A673 (cell line): ENCODE measurements around the gene NUDC. TPM values are rescaled to one million over a fixed set of nuclear protein-coding genes. Genes with fewer than 3 reads are reported as not detected.
A peak's percentile ranks its signal among the peaks of the same experiment; 100 is the strongest.

Experiments
- BruUV-seq: library from RNA; stranded (reverse); fragments of 400-500 nt; replicated peaks from 2 replicates; lab custom pipeline; 2021; lab: Mats Ljungman, UMichigan
- CTCF ChIA-PET: fragments of 300-600 bp; sonication (Branson Sonifier 250); formaldehyde crosslinking; loops from one replicate; lab custom pipeline; 2022; ENCODE audit warnings: antibody characterized with exemption; lab: Charles Lee
- POLR2A ChIA-PET: fragments of 300-600 bp; sonication (Branson Sonifier 250); formaldehyde crosslinking; loops from one replicate; lab custom pipeline; 2022; ENCODE audit warnings: antibody characterized with exemption; ENCODE audit not compliant: low non-redundant PET; lab: Charles Lee
- DNase-seq: peaks from one replicate; pipeline ENCODE4 v3.0.0-alpha.2; 2015; ENCODE audit warnings: low spot score
- H3K27ac ChIP-seq: fragments of 200-600 bp; sonication (generic); 2 replicates; pipeline ENCODE4 v1.5.1; 2016; ENCODE audit warnings: mixed run types, low read depth, mild to moderate bottlenecking, mixed read lengths, antibody characterized with exemption, low read length; ENCODE audit not compliant: poor library complexity, severe bottlenecking
- H3K27me3 ChIP-seq: fragments of 200-600 bp; sonication (generic); replicated peaks from 2 replicates; pipeline ENCODE4 v1.6.1; 2017; ENCODE audit warnings: mixed run types, low read depth, mild to moderate bottlenecking, mixed read lengths, antibody characterized with exemption, low read length; ENCODE audit not compliant: insufficient read depth, poor library complexity
- H3K36me3 ChIP-seq: fragments of 200-600 bp; sonication (generic); 2 replicates; pipeline ENCODE4 v1.6.1; 2016; ENCODE audit warnings: mixed run types, mild to moderate bottlenecking, mixed read lengths, antibody characterized with exemption, low read length; ENCODE audit not compliant: insufficient read depth, poor library complexity, severe bottlenecking
- H3K4me1 ChIP-seq: fragments of 200-600 bp; sonication (generic); 2 replicates; pipeline ENCODE4 v1.6.1; 2017; ENCODE audit warnings: mixed run types, mild to moderate bottlenecking, mixed read lengths, antibody characterized with exemption, low read length; ENCODE audit not compliant: insufficient read depth, poor library complexity, severe bottlenecking
- H3K4me3 ChIP-seq: fragments of 200-600 bp; sonication (generic); 2 replicates; pipeline ENCODE4 v1.5.1; 2016; ENCODE audit warnings: low read depth, mixed run types, mild to moderate bottlenecking, mixed read lengths, low read length; ENCODE audit not compliant: poor library complexity, severe bottlenecking
- H3K9me3 ChIP-seq: fragments of 200-600 bp; sonication (generic); 2 replicates; pipeline ENCODE4 v1.6.1; 2016; ENCODE audit warnings: mixed run types, low read depth, mild to moderate bottlenecking, mixed read lengths, antibody characterized with exemption, low read length; ENCODE audit not compliant: poor library complexity, severe bottlenecking
- EZH2 ChIP-seq: fragments of 200-600 bp; sonication (generic); IDR thresholded peaks from 2 replicates; pipeline ENCODE4 v1.6.1; 2017; ENCODE audit warnings: borderline replicate concordance, low read depth, mild to moderate bottlenecking, mixed read lengths, antibody characterized with exemption, low read length; ENCODE audit not compliant: poor library complexity, severe bottlenecking
- intact Hi-C: fragments of 100-400 bp; cut with micrococcal nuclease; formaldehyde crosslinking; loops from one replicate; pipeline ENCODE4 v1.10.0; 2022; ENCODE audit not compliant: unreplicated experiment
- total RNA-seq: library from RNA; stranded (reverse); gene quantifications from 2 replicates; pipeline ENCODE4 v1.2.3, GENCODE V29; 2021
- TF ChIP-seq, protein P1 (sequence below): fragments of 300-800, 200-600 bp; sonication (generic); conservative IDR thresholded peaks from 2 replicates; pipeline ENCODE4 v1.5.1; 2017; ENCODE audit warnings: low read depth, mild to moderate bottlenecking, antibody characterized with exemption, low read length, moderate library complexity, mixed read lengths

NUDC gene
- total RNA-seq, 1 experiment from 2014 or later, result 187 TPM

DNA sequence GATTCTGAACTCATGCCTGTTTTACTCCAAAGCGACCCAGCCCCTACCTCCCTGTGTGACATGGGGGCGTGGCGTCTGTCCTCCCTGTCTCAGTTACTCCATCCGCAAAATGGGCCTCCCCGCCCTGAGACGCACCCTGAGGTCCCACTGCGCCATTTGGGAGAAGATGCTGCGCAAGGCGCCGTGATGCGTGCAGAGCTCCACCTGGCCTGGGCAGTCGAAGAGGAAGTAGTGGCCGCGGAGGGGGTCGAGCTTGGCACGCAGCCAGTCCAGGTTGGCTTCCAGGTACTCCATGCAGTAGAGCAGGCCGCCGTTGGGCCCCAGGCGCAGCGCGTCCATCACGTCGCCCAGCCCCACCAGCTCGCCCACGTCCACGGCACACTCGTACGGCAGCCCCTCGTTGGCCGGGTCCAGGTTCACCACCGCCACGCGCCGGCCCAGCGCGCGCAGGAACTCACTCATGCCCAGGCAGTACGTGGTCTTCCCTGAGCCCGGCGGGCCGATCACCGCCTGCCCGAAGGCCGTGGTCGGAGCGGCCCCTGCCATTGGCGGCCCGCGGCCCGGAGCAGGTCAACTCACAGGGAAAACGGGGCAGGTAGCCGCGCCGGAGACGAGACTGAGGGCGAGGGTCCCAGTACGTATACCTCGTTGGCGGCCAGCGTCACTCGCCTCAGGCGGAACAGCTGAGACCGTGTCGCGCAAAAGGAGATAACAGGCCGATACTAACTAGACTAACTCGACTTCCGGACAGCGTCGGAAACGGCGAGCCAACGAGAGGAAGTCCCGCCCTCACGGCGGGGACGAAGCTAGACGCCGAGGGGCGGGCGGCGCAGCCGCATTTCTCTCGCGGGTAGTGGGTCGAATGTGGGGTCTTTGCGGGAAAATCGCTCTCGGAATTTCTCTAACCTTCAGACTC lies 31.7 kb upstream of the NUDC start, which contains the start of gene GPN2:
TSS of gene GPN2 (minus strand) at position 733 of the 916 bp plus-strand sequence. CDS start at position 546, 187 bp downstream.
- peaks cover 44% of the 10 kb centered on the region for H3K36me3 ChIP-seq
- H3K4me1 ChIP-seq, result peaks cover 9% of the 10 kb centered on the region
- TF ChIP-seq, protein P1, sequence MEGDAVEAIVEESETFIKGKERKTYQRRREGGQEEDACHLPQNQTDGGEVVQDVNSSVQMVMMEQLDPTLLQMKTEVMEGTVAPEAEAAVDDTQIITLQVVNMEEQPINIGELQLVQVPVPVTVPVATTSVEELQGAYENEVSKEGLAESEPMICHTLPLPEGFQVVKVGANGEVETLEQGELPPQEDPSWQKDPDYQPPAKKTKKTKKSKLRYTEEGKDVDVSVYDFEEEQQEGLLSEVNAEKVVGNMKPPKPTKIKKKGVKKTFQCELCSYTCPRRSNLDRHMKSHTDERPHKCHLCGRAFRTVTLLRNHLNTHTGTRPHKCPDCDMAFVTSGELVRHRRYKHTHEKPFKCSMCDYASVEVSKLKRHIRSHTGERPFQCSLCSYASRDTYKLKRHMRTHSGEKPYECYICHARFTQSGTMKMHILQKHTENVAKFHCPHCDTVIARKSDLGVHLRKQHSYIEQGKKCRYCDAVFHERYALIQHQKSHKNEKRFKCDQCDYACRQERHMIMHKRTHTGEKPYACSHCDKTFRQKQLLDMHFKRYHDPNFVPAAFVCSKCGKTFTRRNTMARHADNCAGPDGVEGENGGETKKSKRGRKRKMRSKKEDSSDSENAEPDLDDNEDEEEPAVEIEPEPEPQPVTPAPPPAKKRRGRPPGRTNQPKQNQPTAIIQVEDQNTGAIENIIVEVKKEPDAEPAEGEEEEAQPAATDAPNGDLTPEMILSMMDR, result no peak
- TF ChIP-seq EZH2, result no peak
- intact Hi-C loops, result no loop called here
- H3K9me3 ChIP-seq, result no peaks in the 10 kb centered on the region
- H3K27ac ChIP-seq, result peak within 1 kb of the TSS; percentile 84
- H3K4me3 ChIP-seq, result peak within 1 kb of the TSS; percentile 70
- peak; percentile 88 for DNase-seq
- CTCF ChIA-PET, result interaction anchor here (0.7 kb wide), 1 partner anchor 25 kb away, joined by 3 read pairs; no protein-coding TSS in a partner anchor
- no TSS peak for BruUV-seq
- POLR2A ChIA-PET, result interaction anchor here (0.5 to 1.4 kb wide), 5 partner anchors 11 to 556 kb away, joined by 3 to 18 read pairs (median 8); partner anchors contain the start of gene GPATCH3
- H3K27me3 ChIP-seq, result no peaks in the 10 kb centered on the region

DNA sequence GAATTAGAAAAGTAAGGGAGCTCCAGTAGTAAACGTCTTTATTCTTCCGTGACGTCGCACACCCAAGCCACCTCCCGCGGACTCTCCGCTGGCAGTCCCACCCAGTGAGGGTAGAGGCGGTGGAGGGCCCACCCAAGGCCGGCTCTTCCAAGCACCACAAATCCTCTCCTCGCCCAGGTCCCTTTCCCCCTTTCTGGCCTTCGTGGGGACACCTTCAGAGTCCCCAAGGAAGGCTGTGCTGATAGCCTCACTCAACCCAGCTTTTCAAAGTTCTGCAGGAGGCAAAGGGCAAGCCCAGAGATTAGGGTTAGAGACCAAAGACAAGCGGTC lies 31.1 kb upstream of the NUDC start:
- Histone ChIP-seq H3K9me3 (no peaks in the 10 kb centered on the region), H3K36me3 (peaks cover 41% of the 10 kb centered on the region), H3K27ac (peak overlapping the region; percentile 84), H3K4me3 (peak overlapping the region; percentile 70), H3K4me1 (peaks cover 9% of the 10 kb centered on the region), H3K27me3 (no peaks in the 10 kb centered on the region)
- BruUV-seq, result no TSS peak
- intact Hi-C loops, result no loop called here
- TF ChIP-seq, protein P1, result no peak
- no peak for TF ChIP-seq EZH2
- ChIA-PET POLR2A (interaction anchor here (0.6 to 1.4 kb wide), 3 partner anchors 10 to 90 kb away, joined by 8 to 18 read pairs (median 16); partner anchors contain the start of gene GPATCH3), CTCF (no interaction called here)
- no peak for DNase-seq

DNA sequence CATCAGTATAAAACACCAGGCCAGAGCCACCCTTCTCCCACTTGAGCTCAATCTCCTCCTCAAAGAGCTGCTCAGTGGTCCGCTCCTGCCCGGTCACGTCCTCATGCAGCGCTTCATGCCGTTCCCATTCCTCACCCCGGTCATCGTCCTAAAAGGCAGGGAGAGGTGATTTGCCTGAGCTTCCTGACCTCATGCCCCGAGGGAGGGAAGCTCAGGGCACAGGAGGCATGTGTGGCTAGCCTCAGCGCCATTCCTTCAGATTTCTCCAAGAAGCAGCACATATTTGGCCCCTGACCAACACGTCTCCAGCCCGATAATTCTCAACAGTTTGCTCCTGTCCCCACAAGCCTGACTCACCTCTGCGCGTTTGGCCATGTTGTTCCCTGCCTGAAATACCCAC lies 27.3 kb upstream of the NUDC start:
- TF ChIP-seq EZH2, result no peak
- TF ChIP-seq, protein P1, result no peak
- no peak for DNase-seq
- Histone ChIP-seq H3K27me3 (no peaks in the 10 kb centered on the region), H3K4me1 (peaks cover 6% of the 10 kb centered on the region), H3K27ac (no peak overlapping the region), H3K4me3 (no peak overlapping the region), H3K9me3 (no peaks in the 10 kb centered on the region), H3K36me3 (peaks cover 21% of the 10 kb centered on the region)
- BruUV-seq, result no TSS peak
- POLR2A ChIA-PET, result no interaction called here
- intact Hi-C loops, result no loop called here
- CTCF ChIA-PET, result no interaction called here
